ENCODE measurements around the gene STT3B. TPM values are rescaled to one million over a fixed set of nuclear protein-coding genes. Genes with fewer than 3 reads are reported as not detected.
A peak's percentile ranks its signal among the peaks of the same experiment; 100 is the strongest.

The STT3B gene
- total RNA-seq, 2 experiments from 2014 or later: 93.5 to 122 TPM

- CTCF ChIA-PET (ENCODE audit: unreplicated experiment): no interaction called here
- peak; percentile 49 for DNase-seq (ENCODE audit: low spot score)
- no peak overlapping the region for H3K4me2 ChIP-seq (ENCODE audit: low read length)
- peaks cover 32% of the 10 kb centered on the region for H3K36me3 ChIP-seq (ENCODE audit: insufficient read depth, low read length)
- intact Hi-C loops (cut with micrococcal nuclease; ENCODE audit: unreplicated experiment): no loop called here
- H2AFZ ChIP-seq (ENCODE audit: low read length): no peak overlapping the region
- peaks cover 100% of the 10 kb centered on the region for H3K79me2 ChIP-seq (ENCODE audit: insufficient read depth, low read depth, low read length)
- no peak overlapping the region for H3K4me3 ChIP-seq (ENCODE audit: low read depth, low read length, poor library complexity, severe bottlenecking)
- peaks cover 26% of the 10 kb centered on the region for H3K4me1 ChIP-seq (ENCODE audit: insufficient read depth, low read length, poor library complexity, severe bottlenecking)
- POLR2A ChIA-PET: interaction anchor here (0.5 to 1.9 kb wide), 3 partner anchors 14 to 198 kb away, joined by 3 to 7 read pairs (median 5); partner anchors contain the start of gene STT3B
- no TSS peak for BruUV-seq (replicated peaks)
- H3K9me2 ChIP-seq (ENCODE audit: insufficient read depth, low read length): no peaks in the 10 kb centered on the region
- no peak overlapping the region for H3K27ac ChIP-seq (ENCODE audit: low read depth, low read length, poor library complexity, severe bottlenecking)
- H3K9me3 ChIP-seq (ENCODE audit: low read length): peaks cover 15% of the 10 kb centered on the region
- peaks cover 57% of the 10 kb centered on the region for H4K20me1 ChIP-seq (ENCODE audit: insufficient read depth, low read length)
- peak; percentile 95 for TF ChIP-seq CTCF (conservative IDR thresholded peaks at IDR 0.05; ENCODE audit: low read length)
- no peak for TF ChIP-seq EZH2phosphoT487 (IDR thresholded peaks at IDR 0.05; ENCODE audit: borderline replicate concordance, low read depth, low read length)
These were observed 17.9 kb downstream of the STT3B start for GRCh38 chr3:31550452-31551251.

- BruUV-seq (replicated peaks): no TSS peak
- Histone ChIP-seq H3K4me2 (ENCODE audit: low read length) (no peak overlapping the region), H3K27ac (ENCODE audit: low read depth, low read length, poor library complexity, severe bottlenecking) (no peak overlapping the region), H2AFZ (ENCODE audit: low read length) (no peak overlapping the region), H3K79me2 (ENCODE audit: insufficient read depth, low read depth, low read length) (peaks cover 100% of the 10 kb centered on the region), H3K9me3 (ENCODE audit: low read length) (peaks cover 23% of the 10 kb centered on the region), H3K4me1 (ENCODE audit: insufficient read depth, low read length, poor library complexity, severe bottlenecking) (peaks cover 18% of the 10 kb centered on the region), H3K4me3 (ENCODE audit: low read depth, low read length, poor library complexity, severe bottlenecking) (no peak overlapping the region), H4K20me1 (ENCODE audit: insufficient read depth, low read length) (peaks cover 55% of the 10 kb centered on the region), H3K9me2 (ENCODE audit: insufficient read depth, low read length) (no peaks in the 10 kb centered on the region), H3K36me3 (ENCODE audit: insufficient read depth, low read length) (peaks cover 36% of the 10 kb centered on the region)
- TF ChIP-seq EZH2phosphoT487 (IDR thresholded peaks at IDR 0.05; ENCODE audit: borderline replicate concordance, low read depth, low read length) (no peak), CTCF (conservative IDR thresholded peaks at IDR 0.05; ENCODE audit: low read length) (no peak)
- DNase-seq (ENCODE audit: low spot score): no peak
- intact Hi-C loops (cut with micrococcal nuclease; ENCODE audit: unreplicated experiment): no loop called here
- ChIA-PET POLR2A (interaction anchor here (1.0 to 1.9 kb wide), 2 partner anchors 15 to 18 kb away, joined by 4 to 7 read pairs; no protein-coding TSS in a partner anchor), CTCF (ENCODE audit: unreplicated experiment) (no interaction called here)
These were observed 18.9 kb downstream of the STT3B start for GRCh38 chr3:31551646-31552045.

- Histone ChIP-seq H3K9me2 (ENCODE audit: insufficient read depth, low read length) (no peaks in the 10 kb centered on the region), H3K9me3 (ENCODE audit: low read length) (peaks cover 27% of the 10 kb centered on the region), H3K4me1 (ENCODE audit: insufficient read depth, low read length, poor library complexity, severe bottlenecking) (peaks cover 18% of the 10 kb centered on the region), H3K79me2 (ENCODE audit: insufficient read depth, low read depth, low read length) (peaks cover 100% of the 10 kb centered on the region), H3K4me3 (ENCODE audit: low read depth, low read length, poor library complexity, severe bottlenecking) (no peak overlapping the region), H2AFZ (ENCODE audit: low read length) (no peak overlapping the region), H3K27ac (ENCODE audit: low read depth, low read length, poor library complexity, severe bottlenecking) (no peak overlapping the region), H3K4me2 (ENCODE audit: low read length) (no peak overlapping the region), H4K20me1 (ENCODE audit: insufficient read depth, low read length) (peaks cover 55% of the 10 kb centered on the region), H3K36me3 (ENCODE audit: insufficient read depth, low read length) (peaks cover 33% of the 10 kb centered on the region)
- DNase-seq (ENCODE audit: low spot score): no peak
- no TSS peak for BruUV-seq (replicated peaks)
- TF ChIP-seq EZH2phosphoT487 (IDR thresholded peaks at IDR 0.05; ENCODE audit: borderline replicate concordance, low read depth, low read length): no peak
- no peak for TF ChIP-seq CTCF (conservative IDR thresholded peaks at IDR 0.05; ENCODE audit: low read length)
- ChIA-PET CTCF (ENCODE audit: unreplicated experiment) (no interaction called here), POLR2A (interaction anchor here (1.0 kb wide), 1 partner anchor 17 kb away, joined by 4 read pairs; no protein-coding TSS in a partner anchor)
- intact Hi-C loops (cut with micrococcal nuclease; ENCODE audit: unreplicated experiment): no loop called here
These were observed 19.4 kb downstream of the STT3B start for GRCh38 chr3:31552103-31552502.
